ENCODE measurements around the gene MAPT.

MAPT gene

GRCh38 chr17:45999900-46000290 lies 105.5 kb downstream of the MAPT start:
- Histone ChIP-seq H3K27me3 (no peaks in the 10 kb centered on the region), H3K36me3 (no peaks in the 10 kb centered on the region), H3K4me1 (no peaks in the 10 kb centered on the region; the same call in 1 of the 2 replicates), H3K9me3 (no peaks in the 10 kb centered on the region), H3K4me3 (ENCODE audit: low read depth, low read length) (no peak overlapping the region)
- no peak for DNase-seq
- TF ChIP-seq CTCF (IDR thresholded peaks at IDR 0.05; ENCODE audit: low read depth, low read length), result no peak

- Histone ChIP-seq H3K9me3 (no peaks in the 10 kb centered on the region), H3K4me1 (no peaks in the 10 kb centered on the region; the same call in 1 of the 2 replicates), H3K4me3 (ENCODE audit: low read depth, low read length) (no peak overlapping the region), H3K36me3 (no peaks in the 10 kb centered on the region), H3K27me3 (no peaks in the 10 kb centered on the region)
- no peak for TF ChIP-seq CTCF (IDR thresholded peaks at IDR 0.05; ENCODE audit: low read depth, low read length)
- DNase-seq, result no peak
Measured at GRCh38 chr17:46000292-46000691, 105.9 kb downstream of the MAPT start.

GRCh38 chr17:46000757-46001156 lies 106.4 kb downstream of the MAPT start:
- Histone ChIP-seq H3K27me3 (no peaks in the 10 kb centered on the region), H3K4me3 (ENCODE audit: low read depth, low read length) (no peak overlapping the region), H3K9me3 (no peaks in the 10 kb centered on the region), H3K36me3 (no peaks in the 10 kb centered on the region), H3K4me1 (no peaks in the 10 kb centered on the region; the same call in 1 of the 2 replicates)
- DNase-seq, result no peak
- TF ChIP-seq CTCF (IDR thresholded peaks at IDR 0.05; ENCODE audit: low read depth, low read length), result no peak

GRCh38 chr17:46001390-46002310 lies 107.3 kb downstream of the MAPT start:
- no peaks in the 10 kb centered on the region; the same call in 1 of the 2 replicates for H3K4me1 ChIP-seq
- H3K4me3 ChIP-seq (ENCODE audit: low read depth, low read length), result no peak overlapping the region
- no peaks in the 10 kb centered on the region for H3K36me3 ChIP-seq
- no peaks in the 10 kb centered on the region for H3K27me3 ChIP-seq
- no peak for TF ChIP-seq CTCF (IDR thresholded peaks at IDR 0.05; ENCODE audit: low read depth, low read length)
- no peaks in the 10 kb centered on the region for H3K9me3 ChIP-seq
- no peak for DNase-seq

- peak; percentile 87 for TF ChIP-seq CTCF (IDR thresholded peaks at IDR 0.05; ENCODE audit: low read depth, low read length)
- Histone ChIP-seq H3K4me3 (ENCODE audit: low read depth, low read length) (no peak overlapping the region), H3K27me3 (no peaks in the 10 kb centered on the region), H3K9me3 (no peaks in the 10 kb centered on the region), H3K4me1 (no peaks in the 10 kb centered on the region; the same call in 1 of the 2 replicates), H3K36me3 (no peaks in the 10 kb centered on the region)
- peak; percentile 70 for DNase-seq
Measured at GRCh38 chr17:46002311-46002972, 108.1 kb downstream of the MAPT start.

GRCh38 chr17:46002973-46003316 lies 108.6 kb downstream of the MAPT start:
- no peaks in the 10 kb centered on the region for H3K27me3 ChIP-seq
- no peaks in the 10 kb centered on the region for H3K9me3 ChIP-seq
- H3K36me3 ChIP-seq, result no peaks in the 10 kb centered on the region
- no peak for DNase-seq
- no peaks in the 10 kb centered on the region; the same call in 1 of the 2 replicates for H3K4me1 ChIP-seq
- H3K4me3 ChIP-seq (ENCODE audit: low read depth, low read length), result no peak overlapping the region
- TF ChIP-seq CTCF (IDR thresholded peaks at IDR 0.05; ENCODE audit: low read depth, low read length), result no peak
